Measurements from ENCODE around the gene FMO3. TPM values are rescaled to one million over a fixed set of nuclear protein-coding genes. Genes with fewer than 3 reads are reported as not detected.

FMO3 gene
- total RNA-seq, 2 experiments from 2014 or later, result not detected

DNA sequence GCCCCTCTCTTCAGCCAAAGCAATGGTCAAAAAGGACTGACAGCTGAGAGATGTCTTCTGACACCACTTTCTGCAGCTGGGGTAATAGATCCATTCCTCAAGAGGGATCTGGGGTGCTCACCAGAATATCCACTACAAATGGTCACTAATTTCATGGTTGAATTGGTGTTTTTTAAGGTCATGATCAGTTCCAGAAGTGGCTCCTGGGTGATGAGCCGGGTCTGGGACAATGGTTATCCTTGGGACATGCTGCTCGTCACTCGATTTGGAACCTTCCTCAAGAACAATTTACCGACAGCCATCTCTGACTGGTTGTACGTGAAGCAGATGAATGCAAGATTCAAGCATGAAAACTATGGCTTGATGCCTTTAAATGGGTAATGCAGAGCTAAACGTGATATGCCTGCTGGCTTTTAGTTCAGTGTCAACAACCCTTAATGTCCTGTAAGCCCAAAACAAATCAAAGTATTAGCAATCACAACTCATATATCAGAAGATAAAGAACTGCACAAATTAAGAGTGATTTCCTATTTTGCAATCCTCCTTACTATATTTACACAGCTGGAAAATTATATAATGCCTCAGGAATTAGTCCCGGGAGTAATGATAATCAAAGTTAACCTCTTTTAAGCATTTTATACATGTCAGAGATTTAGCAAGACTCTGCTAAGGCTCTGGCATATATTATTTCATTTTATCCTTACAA is 20.1 kb downstream of the FMO3 start:
- Histone ChIP-seq H3K4me2 (ENCODE audit: low read length) (no peak overlapping the region), H3K4me3 (ENCODE audit: low read depth, low read length, poor library complexity, severe bottlenecking) (no peak overlapping the region), H2AFZ (ENCODE audit: low read length) (no peak overlapping the region), H3K79me2 (ENCODE audit: insufficient read depth, low read depth, low read length) (no peaks in the 10 kb centered on the region), H3K27ac (ENCODE audit: low read depth, low read length, poor library complexity, severe bottlenecking) (no peak overlapping the region), H3K9me3 (ENCODE audit: low read length) (no peaks in the 10 kb centered on the region), H3K4me1 (ENCODE audit: insufficient read depth, low read length, poor library complexity, severe bottlenecking) (no peaks in the 10 kb centered on the region), H4K20me1 (ENCODE audit: insufficient read depth, low read length) (no peaks in the 10 kb centered on the region), H3K36me3 (ENCODE audit: insufficient read depth, low read length) (no peaks in the 10 kb centered on the region), H3K9me2 (ENCODE audit: insufficient read depth, low read length) (no peaks in the 10 kb centered on the region)
- no peak for DNase-seq (ENCODE audit: low spot score)
- BruUV-seq (replicated peaks), result no TSS peak
- CTCF ChIA-PET (ENCODE audit: unreplicated experiment), result no interaction called here
- TF ChIP-seq EZH2phosphoT487 (IDR thresholded peaks at IDR 0.05; ENCODE audit: borderline replicate concordance, low read depth, low read length), result no peak
- TF ChIP-seq, protein P1, sequence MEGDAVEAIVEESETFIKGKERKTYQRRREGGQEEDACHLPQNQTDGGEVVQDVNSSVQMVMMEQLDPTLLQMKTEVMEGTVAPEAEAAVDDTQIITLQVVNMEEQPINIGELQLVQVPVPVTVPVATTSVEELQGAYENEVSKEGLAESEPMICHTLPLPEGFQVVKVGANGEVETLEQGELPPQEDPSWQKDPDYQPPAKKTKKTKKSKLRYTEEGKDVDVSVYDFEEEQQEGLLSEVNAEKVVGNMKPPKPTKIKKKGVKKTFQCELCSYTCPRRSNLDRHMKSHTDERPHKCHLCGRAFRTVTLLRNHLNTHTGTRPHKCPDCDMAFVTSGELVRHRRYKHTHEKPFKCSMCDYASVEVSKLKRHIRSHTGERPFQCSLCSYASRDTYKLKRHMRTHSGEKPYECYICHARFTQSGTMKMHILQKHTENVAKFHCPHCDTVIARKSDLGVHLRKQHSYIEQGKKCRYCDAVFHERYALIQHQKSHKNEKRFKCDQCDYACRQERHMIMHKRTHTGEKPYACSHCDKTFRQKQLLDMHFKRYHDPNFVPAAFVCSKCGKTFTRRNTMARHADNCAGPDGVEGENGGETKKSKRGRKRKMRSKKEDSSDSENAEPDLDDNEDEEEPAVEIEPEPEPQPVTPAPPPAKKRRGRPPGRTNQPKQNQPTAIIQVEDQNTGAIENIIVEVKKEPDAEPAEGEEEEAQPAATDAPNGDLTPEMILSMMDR (conservative IDR thresholded peaks at IDR 0.05; ENCODE audit: low read length), result no peak
- intact Hi-C loops (cut with micrococcal nuclease; ENCODE audit: unreplicated experiment), result no loop called here
- POLR2A ChIA-PET, result interaction anchor here (1.1 kb wide), 1 partner anchor 12 kb away, joined by 3 read pairs; no protein-coding TSS in a partner anchor

DNA sequence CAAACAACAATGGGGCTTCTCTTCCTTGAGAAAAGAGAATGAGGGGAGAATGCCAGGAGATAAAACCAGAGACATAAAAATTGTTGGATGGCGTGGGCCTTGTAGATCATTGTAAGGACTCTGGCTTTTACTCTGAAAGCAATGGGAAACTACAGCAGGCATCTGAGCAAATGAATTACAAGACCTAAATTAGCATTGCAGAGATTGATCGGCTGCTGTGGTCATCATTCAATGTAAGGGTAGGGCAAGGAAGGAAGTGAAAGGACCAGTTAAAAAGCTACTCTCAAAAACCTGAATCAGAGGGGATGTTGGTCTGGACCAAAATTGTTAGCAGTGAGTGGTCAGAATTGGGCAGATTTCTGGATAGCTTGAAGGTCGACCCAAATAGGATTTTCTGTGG is 21.4 kb downstream of the FMO3 start:
- H4K20me1 ChIP-seq (ENCODE audit: insufficient read depth, low read length), result no peaks in the 10 kb centered on the region
- no peak overlapping the region for H3K4me3 ChIP-seq (ENCODE audit: low read depth, low read length, poor library complexity, severe bottlenecking)
- no peak overlapping the region for H3K27ac ChIP-seq (ENCODE audit: low read depth, low read length, poor library complexity, severe bottlenecking)
- no peak overlapping the region for H3K4me2 ChIP-seq (ENCODE audit: low read length)
- no peaks in the 10 kb centered on the region for H3K9me2 ChIP-seq (ENCODE audit: insufficient read depth, low read length)
- H3K79me2 ChIP-seq (ENCODE audit: insufficient read depth, low read depth, low read length), result no peaks in the 10 kb centered on the region
- no peaks in the 10 kb centered on the region for H3K4me1 ChIP-seq (ENCODE audit: insufficient read depth, low read length, poor library complexity, severe bottlenecking)
- intact Hi-C loops (cut with micrococcal nuclease; ENCODE audit: unreplicated experiment), result no loop called here
- no peaks in the 10 kb centered on the region for H3K9me3 ChIP-seq (ENCODE audit: low read length)
- no peak for DNase-seq (ENCODE audit: low spot score)
- no peaks in the 10 kb centered on the region for H3K36me3 ChIP-seq (ENCODE audit: insufficient read depth, low read length)
- no peak for TF ChIP-seq EZH2phosphoT487 (IDR thresholded peaks at IDR 0.05; ENCODE audit: borderline replicate concordance, low read depth, low read length)
- TF ChIP-seq, protein P1 (conservative IDR thresholded peaks at IDR 0.05; ENCODE audit: low read length), result no peak
- ChIA-PET POLR2A (interaction anchor here (1.1 kb wide), 1 partner anchor 10 kb away, joined by 3 read pairs; no protein-coding TSS in a partner anchor), CTCF (ENCODE audit: unreplicated experiment) (no interaction called here)
- BruUV-seq (replicated peaks), result no TSS peak
- no peak overlapping the region for H2AFZ ChIP-seq (ENCODE audit: low read length)

DNA sequence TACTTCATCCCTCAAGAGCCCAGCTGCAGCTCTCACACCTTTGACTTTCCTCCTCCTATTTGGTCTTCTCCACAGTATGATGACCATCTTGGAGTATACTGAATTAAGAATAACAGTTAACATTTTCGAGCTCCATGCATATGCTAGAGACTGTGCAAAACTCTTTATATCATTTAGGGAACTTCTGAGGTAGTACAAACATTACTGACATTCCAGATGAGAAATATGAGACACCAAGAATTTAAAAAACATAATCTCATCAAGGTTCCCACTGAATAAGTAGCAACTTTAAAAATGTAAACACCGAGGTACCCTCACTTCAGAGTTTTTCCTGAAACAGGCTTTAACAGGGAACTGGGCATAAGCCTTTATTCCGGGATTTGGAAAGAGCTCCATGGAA is 22.7 kb downstream of the FMO3 start:
- no peaks in the 10 kb centered on the region for H3K9me3 ChIP-seq (ENCODE audit: low read length)
- CTCF ChIA-PET (ENCODE audit: unreplicated experiment), result no interaction called here
- H3K27ac ChIP-seq (ENCODE audit: low read depth, low read length, poor library complexity, severe bottlenecking), result no peak overlapping the region
- DNase-seq (ENCODE audit: low spot score), result no peak
- H3K4me1 ChIP-seq (ENCODE audit: insufficient read depth, low read length, poor library complexity, severe bottlenecking), result no peaks in the 10 kb centered on the region
- no peak overlapping the region for H3K4me2 ChIP-seq (ENCODE audit: low read length)
- TF ChIP-seq EZH2phosphoT487 (IDR thresholded peaks at IDR 0.05; ENCODE audit: borderline replicate concordance, low read depth, low read length), result no peak
- TF ChIP-seq, protein P1 (conservative IDR thresholded peaks at IDR 0.05; ENCODE audit: low read length), result no peak
- POLR2A ChIA-PET, result interaction anchor here (0.5 to 0.6 kb wide), 2 partner anchors 314 to 337 kb away, joined by 3 read pairs; no protein-coding TSS in a partner anchor
- no peaks in the 10 kb centered on the region for H3K36me3 ChIP-seq (ENCODE audit: insufficient read depth, low read length)
- no peaks in the 10 kb centered on the region for H3K9me2 ChIP-seq (ENCODE audit: insufficient read depth, low read length)
- H4K20me1 ChIP-seq (ENCODE audit: insufficient read depth, low read length), result no peaks in the 10 kb centered on the region
- intact Hi-C loops (cut with micrococcal nuclease; ENCODE audit: unreplicated experiment), result no loop called here
- H3K79me2 ChIP-seq (ENCODE audit: insufficient read depth, low read depth, low read length), result no peaks in the 10 kb centered on the region
- H3K4me3 ChIP-seq (ENCODE audit: low read depth, low read length, poor library complexity, severe bottlenecking), result no peak overlapping the region
- H2AFZ ChIP-seq (ENCODE audit: low read length), result no peak overlapping the region
- BruUV-seq (replicated peaks), result no TSS peak
